ENCODE measurements around the gene CAMK1D.

CAMK1D gene

GRCh38 chr10:12396567-12396966 is 47.2 kb downstream of the CAMK1D start:
- no peaks in the 10 kb centered on the region for H3K9me3 Mint-ChIP-seq (ENCODE audit: low read depth)
- H3K27me3 Mint-ChIP-seq, result no peaks in the 10 kb centered on the region
- no peaks in the 10 kb centered on the region for H3K36me3 Mint-ChIP-seq
- peaks cover 7% of the 10 kb centered on the region for H3K4me1 Mint-ChIP-seq (ENCODE audit: low read depth)
- H3K4me3 Mint-ChIP-seq, result no peak overlapping the region
- no peak overlapping the region for H3K27ac Mint-ChIP-seq

- H3K27ac Mint-ChIP-seq, result no peak overlapping the region
Observed at GRCh38 chr10:12397147-12397896, 48.0 kb downstream of the CAMK1D start.

DNA sequence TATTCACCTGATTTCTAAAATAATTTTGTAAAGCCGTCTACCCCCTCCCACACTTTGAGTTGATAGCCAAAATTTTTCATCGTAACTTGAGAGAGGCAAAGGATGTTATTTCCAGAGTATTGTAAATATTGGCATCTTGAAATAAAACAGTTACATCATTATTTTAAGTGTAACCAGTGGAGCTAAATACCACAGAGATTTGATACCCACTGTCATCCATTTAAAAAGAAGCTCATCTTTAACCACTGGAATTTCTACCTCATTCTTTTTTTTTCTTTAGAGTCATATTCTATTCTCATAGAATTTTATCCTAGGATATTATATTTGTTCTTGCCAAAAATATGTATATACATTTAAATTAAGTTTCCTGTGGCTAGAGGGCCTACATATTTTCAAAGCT is 48.6 kb downstream of the CAMK1D start:
- no peak overlapping the region for H3K27ac Mint-ChIP-seq
- no peak overlapping the region for H3K4me3 Mint-ChIP-seq
- H3K27me3 Mint-ChIP-seq, result no peaks in the 10 kb centered on the region
- H3K4me1 Mint-ChIP-seq (ENCODE audit: low read depth), result peaks cover 7% of the 10 kb centered on the region
- H3K9me3 Mint-ChIP-seq (ENCODE audit: low read depth), result no peaks in the 10 kb centered on the region
- H3K36me3 Mint-ChIP-seq, result no peaks in the 10 kb centered on the region

More at GRCh38 chr10:12397147-12397896, 48.0 kb downstream of the CAMK1D start:
- Mint-ChIP-seq H3K36me3 (no peaks in the 10 kb centered on the region), H3K4me1 (ENCODE audit: low read depth) (peaks cover 7% of the 10 kb centered on the region), H3K27me3 (no peaks in the 10 kb centered on the region), H3K9me3 (ENCODE audit: low read depth) (no peaks in the 10 kb centered on the region), H3K4me3 (no peak overlapping the region)

DNA sequence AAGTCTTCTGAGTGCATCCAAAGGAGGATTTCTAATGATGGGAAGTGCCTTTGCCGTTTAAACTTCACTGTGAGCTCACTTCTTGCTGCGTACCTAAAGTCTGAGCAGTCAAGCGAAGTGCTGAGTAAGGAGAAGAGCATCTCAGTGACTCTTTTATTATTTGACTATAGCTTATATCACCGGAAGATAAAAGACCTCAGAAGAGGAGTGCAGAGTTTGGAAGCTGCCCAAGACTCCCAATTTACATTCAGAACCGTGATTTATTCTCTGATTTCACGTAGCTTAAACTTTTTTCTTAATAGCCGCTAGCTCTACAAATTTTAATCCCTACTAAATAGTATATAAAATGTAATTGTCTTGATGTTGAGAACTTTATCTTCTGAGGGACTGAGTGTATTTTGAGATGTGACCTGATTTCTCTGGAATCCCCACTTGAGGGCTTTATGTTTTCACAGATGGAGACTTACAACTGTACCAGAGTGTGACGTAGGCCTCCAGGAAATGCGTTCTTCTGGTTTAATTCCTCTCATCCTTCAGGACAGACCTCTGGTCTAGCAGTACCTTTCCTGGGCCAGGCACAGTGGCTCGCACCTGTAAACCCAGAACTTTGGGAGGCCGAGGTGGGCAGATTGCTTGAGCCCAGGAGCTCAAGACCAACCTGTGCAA is 51.1 kb downstream of the CAMK1D start:
- H3K4me1 Mint-ChIP-seq (ENCODE audit: low read depth), result peaks cover 10% of the 10 kb centered on the region

DNA sequence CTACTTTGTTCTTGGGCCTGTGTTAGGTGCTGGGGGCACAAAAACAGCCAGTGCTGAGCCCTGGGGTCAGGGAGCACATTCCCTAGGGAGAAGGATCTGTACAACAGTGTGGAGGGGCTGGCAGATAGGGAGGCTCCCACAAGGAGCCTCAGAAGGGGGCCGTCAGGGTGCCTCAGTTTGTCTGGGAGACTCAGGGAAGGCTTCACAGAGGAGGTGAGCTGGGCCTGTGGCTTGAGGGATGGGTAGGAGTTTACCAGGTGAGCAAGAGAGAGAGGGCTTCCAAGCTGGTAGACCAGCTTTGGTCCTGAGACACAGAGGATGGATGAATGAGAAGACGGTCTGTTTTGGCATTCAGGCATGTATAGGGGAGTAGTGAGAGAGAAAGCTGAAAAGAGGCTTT is 52.1 kb downstream of the CAMK1D start:
- Mint-ChIP-seq H3K4me1 (ENCODE audit: low read depth) (peaks cover 9% of the 10 kb centered on the region), H3K4me3 (no peak overlapping the region), H3K36me3 (peaks cover 2% of the 10 kb centered on the region), H3K27ac (no peak overlapping the region), H3K9me3 (ENCODE audit: low read depth) (no peaks in the 10 kb centered on the region), H3K27me3 (no peaks in the 10 kb centered on the region)

More for the DNA sequence above, 51.1 kb downstream of the CAMK1D start:
- no peaks in the 10 kb centered on the region for H3K9me3 Mint-ChIP-seq (ENCODE audit: low read depth)
- no peaks in the 10 kb centered on the region for H3K27me3 Mint-ChIP-seq
- H3K4me3 Mint-ChIP-seq, result no peak overlapping the region
- no peak overlapping the region for H3K27ac Mint-ChIP-seq
- peaks cover 2% of the 10 kb centered on the region for H3K36me3 Mint-ChIP-seq

DNA sequence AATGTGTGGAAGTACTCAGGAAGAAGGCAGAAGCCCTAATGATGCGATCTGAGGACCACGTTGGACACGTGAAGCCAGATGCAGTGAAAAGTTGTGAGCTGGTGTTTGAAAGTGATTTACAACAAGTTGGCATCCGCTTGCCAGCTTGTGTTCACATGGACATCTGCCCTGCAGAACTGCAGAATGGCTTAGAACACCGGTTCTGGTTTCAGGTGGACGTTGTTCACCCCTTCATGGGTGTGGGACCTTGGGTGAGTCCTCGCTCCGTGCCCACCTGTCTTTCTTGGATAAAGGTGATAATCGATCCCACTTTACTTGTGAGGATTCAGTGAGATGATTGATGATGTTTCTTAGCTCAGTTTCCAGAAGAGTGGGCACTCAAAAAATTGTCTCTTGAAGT is 53.8 kb downstream of the CAMK1D start:
- Mint-ChIP-seq H3K36me3 (peaks cover 6% of the 10 kb centered on the region), H3K4me1 (ENCODE audit: low read depth) (peaks cover 9% of the 10 kb centered on the region), H3K4me3 (no peak overlapping the region), H3K27ac (no peak overlapping the region), H3K27me3 (no peaks in the 10 kb centered on the region), H3K9me3 (ENCODE audit: low read depth) (no peaks in the 10 kb centered on the region)

- no peaks in the 10 kb centered on the region for H3K9me3 Mint-ChIP-seq (ENCODE audit: low read depth)
- H3K27me3 Mint-ChIP-seq, result no peaks in the 10 kb centered on the region
- no peak overlapping the region for H3K4me3 Mint-ChIP-seq
- H3K27ac Mint-ChIP-seq, result no peak overlapping the region
- peaks cover 10% of the 10 kb centered on the region for H3K36me3 Mint-ChIP-seq
- peaks cover 23% of the 10 kb centered on the region for H3K4me1 Mint-ChIP-seq (ENCODE audit: low read depth)
Observed at GRCh38 chr10:12405342-12406320, 56.3 kb downstream of the CAMK1D start.

GRCh38 chr10:12406764-12407400 is 57.5 kb downstream of the CAMK1D start:
- Mint-ChIP-seq H3K4me1 (ENCODE audit: low read depth) (peaks cover 28% of the 10 kb centered on the region), H3K27ac (no peak overlapping the region), H3K36me3 (peaks cover 10% of the 10 kb centered on the region), H3K27me3 (no peaks in the 10 kb centered on the region), H3K9me3 (ENCODE audit: low read depth) (no peaks in the 10 kb centered on the region), H3K4me3 (no peak overlapping the region)

- peaks cover 38% of the 10 kb centered on the region for H3K4me1 Mint-ChIP-seq (ENCODE audit: low read depth)
- no peak overlapping the region for H3K27ac Mint-ChIP-seq
Observed at GRCh38 chr10:12408472-12408871, 59.1 kb downstream of the CAMK1D start.

GRCh38 chr10:12409161-12409560 is 59.8 kb downstream of the CAMK1D start:
- no peaks in the 10 kb centered on the region for H3K27me3 Mint-ChIP-seq
- H3K4me1 Mint-ChIP-seq (ENCODE audit: low read depth), result peaks cover 40% of the 10 kb centered on the region
- H3K9me3 Mint-ChIP-seq (ENCODE audit: low read depth), result peaks cover 5% of the 10 kb centered on the region
- no peak overlapping the region for H3K4me3 Mint-ChIP-seq
- H3K36me3 Mint-ChIP-seq, result peaks cover 13% of the 10 kb centered on the region
- no peak overlapping the region for H3K27ac Mint-ChIP-seq

More at GRCh38 chr10:12408472-12408871, 59.1 kb downstream of the CAMK1D start:
- Mint-ChIP-seq H3K27me3 (no peaks in the 10 kb centered on the region), H3K4me3 (no peak overlapping the region), H3K9me3 (ENCODE audit: low read depth) (peaks cover 4% of the 10 kb centered on the region), H3K36me3 (peaks cover 12% of the 10 kb centered on the region)

- no peaks in the 10 kb centered on the region for H3K27me3 Mint-ChIP-seq
Observed at GRCh38 chr10:12409613-12410012, 60.3 kb downstream of the CAMK1D start.

GRCh38 chr10:12412666-12413368 is 63.5 kb downstream of the CAMK1D start:
- peaks cover 7% of the 10 kb centered on the region for H3K36me3 Mint-ChIP-seq
- H3K27me3 Mint-ChIP-seq, result no peaks in the 10 kb centered on the region
- peak overlapping the region; percentile 9 for H3K27ac Mint-ChIP-seq

More at GRCh38 chr10:12409613-12410012, 60.3 kb downstream of the CAMK1D start:
- no peak overlapping the region for H3K27ac Mint-ChIP-seq
- peaks cover 41% of the 10 kb centered on the region for H3K4me1 Mint-ChIP-seq (ENCODE audit: low read depth)
- H3K9me3 Mint-ChIP-seq (ENCODE audit: low read depth), result peaks cover 5% of the 10 kb centered on the region
- H3K36me3 Mint-ChIP-seq, result peaks cover 11% of the 10 kb centered on the region
- no peak overlapping the region for H3K4me3 Mint-ChIP-seq

DNA sequence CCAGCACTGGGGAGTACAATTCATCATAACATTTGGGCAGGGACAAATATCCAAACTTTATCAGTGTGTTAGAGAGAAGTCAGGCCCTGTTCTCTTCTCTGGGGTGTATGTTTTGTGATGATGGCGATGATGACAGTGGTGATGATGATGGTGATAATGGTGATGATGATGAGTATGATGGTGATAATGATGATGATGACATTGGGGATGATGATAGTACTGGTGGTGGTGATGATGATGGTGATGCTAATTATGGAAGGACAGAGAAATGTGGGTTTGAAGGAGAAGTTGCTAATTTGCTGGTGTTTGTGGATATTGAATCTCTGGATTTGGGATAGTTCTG is 64.0 kb downstream of the CAMK1D start:
- no peaks in the 10 kb centered on the region for H3K27me3 Mint-ChIP-seq
- H3K4me3 Mint-ChIP-seq, result no peak overlapping the region
- H3K36me3 Mint-ChIP-seq, result peaks cover 7% of the 10 kb centered on the region
- peaks cover 38% of the 10 kb centered on the region for H3K4me1 Mint-ChIP-seq (ENCODE audit: low read depth)
- peak overlapping the region; percentile 17 for H3K27ac Mint-ChIP-seq
- H3K9me3 Mint-ChIP-seq (ENCODE audit: low read depth), result peaks cover 5% of the 10 kb centered on the region

More at GRCh38 chr10:12412666-12413368, 63.5 kb downstream of the CAMK1D start:
- Mint-ChIP-seq H3K4me1 (ENCODE audit: low read depth) (peaks cover 38% of the 10 kb centered on the region), H3K9me3 (ENCODE audit: low read depth) (peaks cover 5% of the 10 kb centered on the region), H3K4me3 (peak overlapping the region; percentile 1)

Measured in activated naive CD8-positive, alpha-beta T cell (primary cell).